DMS 273 (cell line): ENCODE results near the gene HYOU1.
A peak's percentile ranks its signal among the peaks of the same experiment; 100 is the strongest.
"Not testable (repeated sequence)": the region's sequence is repeated elsewhere in the genome, so short reads cannot be mapped to it uniquely, and the experiment has no call there.

Experiments used
- DNase-seq: peaks from one replicate; lab custom pipeline; 2025; ENCODE audit not compliant: unreplicated experiment; lab: John Stamatoyannopoulos, UW

The HYOU1 gene

GRCh38 chr11:119057000-119057769 is at the start of gene HYOU1:
Gene HYOU1, minus strand, starts transcription at chr11:119057205. Its CDS starts 1,045 bp downstream, at chr11:119056160.
- DNase-seq, result peak; percentile 97

DNA sequence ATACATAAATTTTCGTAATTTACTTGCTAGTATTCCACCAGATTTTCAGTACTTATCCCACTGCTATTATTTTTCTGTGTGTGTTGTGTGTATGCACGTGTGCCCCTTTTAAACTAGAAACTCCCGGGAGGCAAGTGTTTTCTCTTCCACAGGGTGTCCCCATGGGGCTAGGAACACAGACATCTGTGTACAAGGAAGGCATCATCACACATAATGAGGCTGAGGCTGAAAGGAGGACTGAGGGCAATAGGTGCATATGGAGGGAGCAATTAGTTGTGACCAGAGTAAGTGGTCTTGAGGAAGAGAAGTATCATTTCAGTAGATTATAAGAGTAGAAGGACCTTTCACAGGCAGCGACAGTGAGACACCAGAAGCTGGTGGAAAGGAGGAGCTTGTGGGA is 46.8 kb upstream of the HYOU1 start:
- peak; percentile 66 for DNase-seq

DNA sequence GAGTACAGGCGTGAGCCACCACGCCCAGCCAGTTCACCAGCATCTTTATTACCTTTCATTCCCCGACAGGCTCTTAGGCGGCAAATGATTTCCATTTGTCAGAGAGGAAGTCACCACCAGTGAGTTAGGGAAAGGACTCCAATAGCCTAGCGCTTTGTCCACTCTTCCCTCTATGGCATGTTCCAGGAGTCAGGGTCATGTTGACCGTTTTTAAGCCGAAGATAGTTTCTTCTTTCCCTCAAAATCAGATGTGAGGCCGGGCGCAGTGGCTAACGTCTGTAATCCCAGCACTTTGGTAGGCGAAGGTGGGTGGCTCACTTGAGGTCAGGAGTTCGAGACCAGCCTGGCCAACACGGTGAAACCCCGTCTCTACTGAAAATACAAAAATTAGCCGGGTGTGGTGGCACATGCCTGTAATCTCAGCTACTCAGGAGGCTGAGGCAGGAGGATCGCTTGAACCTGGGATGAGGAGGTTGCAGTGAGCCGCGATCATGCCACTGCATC is 46.2 kb upstream of the HYOU1 start:
- DNase-seq, result not testable (repeated sequence)

DNA sequence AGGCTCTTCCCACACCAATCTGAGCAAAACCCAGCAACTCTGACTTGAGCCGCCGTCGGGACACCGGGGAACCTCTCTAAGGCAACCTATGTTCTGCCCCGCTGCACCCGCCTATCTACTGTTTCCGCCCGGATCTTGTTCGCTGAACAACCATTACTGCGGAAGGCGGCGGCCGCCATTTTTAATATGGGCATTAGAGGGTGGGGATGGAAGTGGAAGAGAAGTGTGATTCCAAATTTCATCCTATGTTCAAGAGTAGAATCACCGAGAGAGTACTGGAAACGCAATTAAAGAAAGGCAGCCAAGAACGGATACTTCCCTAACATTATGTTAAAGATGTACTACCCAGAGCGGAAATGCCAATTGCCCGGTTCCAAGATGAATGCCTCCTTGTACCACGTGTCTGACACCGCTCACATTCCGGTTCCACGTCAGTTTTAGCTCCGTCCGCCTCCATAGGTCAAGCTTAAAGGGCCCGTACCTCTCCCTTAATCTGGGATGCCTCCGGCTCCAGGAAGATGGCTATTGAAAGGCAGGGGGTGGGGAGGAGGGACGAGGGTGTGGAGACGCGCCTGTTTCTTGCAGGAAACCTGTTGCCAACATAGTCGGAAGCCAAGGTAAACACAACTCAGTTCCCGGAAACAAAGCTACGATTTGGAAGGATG is 44.9 kb upstream of the HYOU1 start, which contains the start of gene DPAGT1:
Gene DPAGT1, minus strand, starts transcription at position 95 of the 665 bp plus-strand sequence. CDS start 198 bp downstream, outside the sequence.
- DNase-seq, result peak; percentile 96

GRCh38 chr11:119100994-119101758 is 44.2 kb upstream of the HYOU1 start:
- DNase-seq, result peak; percentile 32

DNA sequence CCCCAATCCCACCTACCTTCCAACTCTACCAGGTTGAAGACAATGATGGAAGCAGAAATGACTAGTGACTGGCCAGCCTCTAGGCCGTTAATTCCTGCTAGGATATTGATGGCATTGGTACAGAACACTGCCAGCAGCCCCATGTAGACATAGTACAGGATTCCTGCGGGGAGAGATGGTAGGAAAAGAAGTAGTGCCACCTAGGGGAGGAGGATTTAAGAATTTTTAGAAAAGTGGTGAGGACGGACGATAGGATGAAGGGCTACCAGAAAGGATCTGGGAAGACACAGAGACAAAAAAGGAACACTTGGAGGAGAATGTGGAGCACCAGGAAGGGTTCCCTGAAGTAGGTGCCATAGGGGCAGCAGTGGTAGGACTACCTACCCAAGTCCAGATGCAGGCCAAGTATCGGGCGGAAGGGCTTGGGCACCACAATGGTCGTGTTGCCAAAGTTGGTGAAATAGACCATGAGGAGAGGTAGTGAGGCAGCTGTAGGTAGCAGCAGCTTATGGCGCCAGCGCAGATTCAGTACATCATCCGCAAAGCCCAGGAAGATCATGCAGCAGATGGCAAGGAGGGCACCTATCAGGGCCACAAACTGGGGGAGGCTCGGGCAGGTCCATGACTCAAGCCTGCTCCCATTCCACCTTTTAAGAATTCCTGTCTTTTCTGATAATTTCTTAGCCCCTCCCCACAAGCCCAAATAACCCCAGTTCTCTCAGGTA is 43.4 kb upstream of the HYOU1 start:
- DNase-seq, result peak; percentile 60

DNA sequence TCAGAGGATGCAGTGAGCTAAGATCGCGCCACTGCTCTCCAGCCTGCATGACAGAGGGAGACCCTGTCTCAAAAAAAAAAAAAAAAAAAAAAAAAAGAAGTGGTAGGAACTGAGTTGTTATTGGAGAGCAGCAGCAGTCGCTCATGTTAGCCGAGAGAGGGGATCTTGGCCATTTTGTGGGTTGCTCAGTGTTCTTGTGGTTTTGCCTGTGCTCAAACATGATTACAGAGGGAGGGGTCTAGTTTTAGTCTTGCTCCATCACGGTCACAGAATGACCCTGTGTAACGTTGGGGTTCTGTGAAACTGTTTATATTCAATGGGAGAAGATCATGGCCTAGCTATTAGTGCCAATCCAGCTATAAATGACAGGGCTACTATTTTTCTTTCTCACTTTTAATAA is 42.7 kb upstream of the HYOU1 start:
- DNase-seq, result no peak

GRCh38 chr11:119095066-119095880 is 38.3 kb upstream of the HYOU1 start:
- peak; percentile 98 for DNase-seq

GRCh38 chr11:119094816-119095065 is 37.7 kb upstream of the HYOU1 start:
- DNase-seq, result peak; percentile 77

DNA sequence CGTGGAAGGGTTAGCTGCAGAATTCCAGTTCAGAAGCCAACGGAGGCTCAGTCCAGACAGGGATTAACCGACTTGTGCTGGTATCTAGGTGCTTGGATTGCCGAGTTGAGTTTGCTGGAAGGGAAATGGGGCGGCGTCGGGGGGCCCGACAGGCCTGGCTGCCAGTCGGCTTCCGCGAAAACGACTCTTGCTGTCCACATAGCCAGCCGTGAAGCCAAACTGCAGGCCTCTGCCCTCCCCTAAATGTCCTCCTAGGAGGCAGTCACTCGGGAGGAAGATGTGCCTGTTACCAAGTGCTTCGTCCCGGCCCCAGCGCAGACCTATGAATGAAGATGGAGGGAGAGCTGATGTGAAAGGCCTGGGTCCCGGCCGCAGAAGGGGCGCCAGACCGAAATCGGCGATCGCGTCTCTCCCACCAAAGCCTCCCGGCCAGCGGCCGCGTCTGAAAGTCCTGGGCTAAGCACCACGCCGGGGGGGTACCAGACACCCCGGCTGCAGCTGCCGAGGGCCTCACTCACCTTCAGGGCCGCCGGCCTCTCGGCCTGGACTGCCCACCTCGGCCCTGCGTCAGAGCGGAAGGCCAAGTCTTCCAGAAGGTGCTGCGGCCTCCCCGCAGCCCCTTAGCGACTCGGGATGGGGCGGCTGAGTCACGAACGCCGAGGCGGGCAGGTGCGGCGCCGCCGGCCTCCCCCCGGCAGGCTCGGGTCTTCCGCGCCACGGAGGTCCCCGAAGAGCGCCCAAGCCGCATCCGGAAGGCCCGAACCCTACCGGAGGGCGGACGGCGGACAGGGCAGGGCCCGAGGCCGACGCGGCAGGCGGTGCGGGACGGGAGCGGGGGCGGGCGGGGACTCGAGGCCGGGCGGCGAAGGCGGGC is 37.2 kb upstream of the HYOU1 start:
- peak; percentile 50 for DNase-seq

GRCh38 chr11:119092880-119093842 is 36.2 kb upstream of the HYOU1 start:
- peak; percentile 38 for DNase-seq

DNA sequence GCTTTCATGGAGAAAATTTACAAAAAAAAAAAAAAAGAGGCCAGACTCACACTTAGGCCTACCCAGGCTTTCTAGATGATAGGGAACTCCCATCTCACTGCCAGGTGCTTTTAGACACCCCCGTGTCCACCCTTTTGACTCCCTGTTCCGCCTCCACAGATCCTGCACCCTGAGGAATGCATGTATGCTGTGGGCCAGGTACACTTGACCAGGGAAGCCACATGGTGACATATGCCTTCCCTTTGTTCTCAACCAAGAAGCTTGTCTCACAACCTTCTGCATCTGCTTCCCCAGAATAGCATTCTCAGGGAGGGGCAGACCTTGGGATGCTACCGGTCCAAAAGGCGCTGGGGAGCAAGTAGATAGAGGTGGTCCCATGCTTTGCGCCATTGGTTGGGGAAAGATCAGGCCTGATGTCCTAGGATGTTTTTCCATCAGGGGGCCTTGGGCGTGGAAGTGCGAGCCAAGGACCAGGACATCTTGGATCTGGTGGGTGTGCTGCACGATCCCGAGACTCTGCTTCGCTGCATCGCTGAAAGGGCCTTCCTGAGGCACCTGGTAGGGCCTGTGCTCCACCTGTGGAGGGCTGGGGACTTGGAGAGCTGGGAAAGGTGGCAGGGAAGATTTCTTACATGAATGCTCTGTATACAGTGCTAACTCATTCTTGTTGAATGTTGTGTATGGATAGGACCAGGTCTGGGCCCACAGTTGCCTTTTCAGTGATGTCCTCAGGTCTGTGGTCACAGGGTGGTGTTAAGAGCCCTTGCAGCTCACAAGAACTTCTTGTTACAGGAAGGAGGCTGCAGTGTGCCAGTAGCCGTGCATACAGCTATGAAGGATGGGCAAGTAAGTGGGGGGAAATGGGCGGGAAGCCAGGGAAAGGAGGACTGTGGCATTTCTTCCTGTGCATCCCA is 35.2 kb upstream of the HYOU1 start:
- peak; percentile 24 for DNase-seq

DNA sequence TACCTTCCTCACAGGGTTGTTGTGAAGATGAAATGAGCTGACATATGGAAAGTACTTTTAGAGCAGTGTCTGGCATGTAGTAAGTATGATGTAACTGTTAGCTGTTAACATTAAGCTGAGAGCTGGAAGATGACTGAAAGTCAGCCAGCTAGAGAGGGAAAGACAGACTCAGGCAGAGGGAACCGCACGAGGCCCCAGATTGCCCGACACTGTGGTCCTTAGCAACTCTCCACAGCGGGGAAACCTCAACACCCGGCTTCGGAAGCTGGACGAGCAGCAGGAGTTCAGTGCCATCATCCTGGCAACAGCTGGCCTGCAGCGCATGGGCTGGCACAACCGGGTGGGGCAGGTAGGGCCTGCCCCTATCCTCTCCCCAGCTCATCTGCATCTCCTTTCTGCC is 34.2 kb upstream of the HYOU1 start:
- DNase-seq, result peak; percentile 78

- DNase-seq, result peak; percentile 62
Measured at GRCh38 chr11:119089319-119089718, 32.3 kb upstream of the HYOU1 start.

GRCh38 chr11:119088406-119088805 is 31.4 kb upstream of the HYOU1 start:
- DNase-seq, result no peak

- DNase-seq, result peak; percentile 62
Measured at GRCh38 chr11:119087747-119088241, 30.8 kb upstream of the HYOU1 start.

- DNase-seq, result no peak
Measured at GRCh38 chr11:119087123-119087522, 30.1 kb upstream of the HYOU1 start.
